H9 (cell line): Measurements from ENCODE around the gene NCOR2. TPM values are rescaled to one million over a fixed set of nuclear protein-coding genes. Genes with fewer than 3 reads are reported as not detected.

Experiments used
- DNase-seq: peaks from one replicate; pipeline ENCODE4 v3.0.0-alpha.2; 2017
- H2AFZ ChIP-seq: one replicate; pipeline ENCODE4 v1.6.1; 2013; ENCODE audit warnings: mild to moderate bottlenecking, low read length, control low read depth, moderate library complexity
- H2AK5ac ChIP-seq: 2 replicates; pipeline ENCODE4 v1.6.1; 2013; ENCODE audit warnings: low read length, control low read depth, mixed read lengths; ENCODE audit not compliant: insufficient read length
- H2BK120ac ChIP-seq: one replicate; pipeline ENCODE4 v1.6.1; 2013; ENCODE audit warnings: low read depth, mild to moderate bottlenecking, low read length, control low read depth, inconsistent platforms; ENCODE audit not compliant: poor library complexity, severe bottlenecking
- H2BK12ac ChIP-seq: 2 replicates; pipeline ENCODE4 v1.6.1; 2013; ENCODE audit warnings: low read length, control low read depth, mixed read lengths, low read depth; ENCODE audit not compliant: insufficient read length
- H2BK15ac ChIP-seq: 2 replicates; pipeline ENCODE4 v1.6.1; 2013; ENCODE audit warnings: low read depth, low read length, control low read depth
- H2BK20ac ChIP-seq: one replicate; pipeline ENCODE4 v1.6.1; 2013; ENCODE audit warnings: low read depth, mild to moderate bottlenecking, low read length, control low read depth, inconsistent platforms; ENCODE audit not compliant: poor library complexity, severe bottlenecking
- H2BK5ac ChIP-seq: 2 replicates; pipeline ENCODE4 v1.6.1; 2013; ENCODE audit warnings: low read length, control low read depth, mixed read lengths; ENCODE audit not compliant: insufficient read length
- H3K14ac ChIP-seq: 2 replicates; pipeline ENCODE4 v1.6.1; 2013; ENCODE audit warnings: low read length, control low read depth; ENCODE audit not compliant: insufficient read depth
- H3K18ac ChIP-seq: 2 replicates; pipeline ENCODE4 v1.6.1; 2013; ENCODE audit warnings: low read depth, mild to moderate bottlenecking, mixed read lengths, low read length, control low read depth; ENCODE audit not compliant: insufficient read length
- H3K23ac ChIP-seq: 2 replicates; pipeline ENCODE4 v1.6.1; 2013; ENCODE audit warnings: low read length, control low read depth, mixed read lengths, low read depth; ENCODE audit not compliant: insufficient read length
- H3K23me2 ChIP-seq: 2 replicates; pipeline ENCODE4 v1.6.1; 2013; ENCODE audit warnings: low read depth, mild to moderate bottlenecking, mixed read lengths, low read length, control low read depth; ENCODE audit not compliant: insufficient read length, poor library complexity, severe bottlenecking
- H3K27ac ChIP-seq: 2 replicates; pipeline ENCODE4 v1.5.1; 2013; ENCODE audit warnings: low read length, control low read depth, mixed read lengths, low read depth; ENCODE audit not compliant: insufficient read length
- H3K27me3 ChIP-seq: 2 replicates; pipeline ENCODE4 v1.6.1; 2013; ENCODE audit warnings: low read length, control low read depth, inconsistent platforms; ENCODE audit not compliant: insufficient read depth
- H3K4ac ChIP-seq: 2 replicates; pipeline ENCODE4 v1.6.1; 2013; ENCODE audit warnings: low read depth, mild to moderate bottlenecking, control low read depth, inconsistent platforms, low read length, moderate library complexity
- H3K4me1 ChIP-seq: 2 replicates; pipeline ENCODE4 v1.6.1; 2013; ENCODE audit warnings: low read length, control low read depth, inconsistent platforms; ENCODE audit not compliant: insufficient read depth
- H3K4me2 ChIP-seq: 2 replicates; pipeline ENCODE4 v1.6.1; 2013; ENCODE audit warnings: low read length, control low read depth, mixed read lengths; ENCODE audit not compliant: insufficient read length, insufficient read depth
- H3K56ac ChIP-seq: 2 replicates; pipeline ENCODE4 v1.6.1; 2013; ENCODE audit warnings: low read depth, mild to moderate bottlenecking, mixed read lengths, low read length, control low read depth; ENCODE audit not compliant: insufficient read length
- H3K79me1 ChIP-seq: 2 replicates; pipeline ENCODE4 v1.6.1; 2013; ENCODE audit warnings: low read depth, mild to moderate bottlenecking, moderate library complexity, low read length, control low read depth, inconsistent platforms; ENCODE audit not compliant: insufficient read depth, poor library complexity, severe bottlenecking
- H3K79me2 ChIP-seq: 2 replicates; pipeline ENCODE4 v1.6.1; 2013; ENCODE audit warnings: low read length, control low read depth, inconsistent platforms; ENCODE audit not compliant: insufficient read depth
- H3K9ac ChIP-seq: 2 replicates; pipeline ENCODE4 v1.6.1; 2013; ENCODE audit warnings: low read length, control low read depth, mixed read lengths; ENCODE audit not compliant: insufficient read length; ENCODE audit errors: extremely low read depth
- H3K9me3 ChIP-seq: one replicate; pipeline ENCODE4 v1.6.1; 2013; ENCODE audit warnings: low read depth, low read length, inconsistent platforms; ENCODE audit not compliant: control insufficient read depth
- H3T11ph ChIP-seq: one replicate; pipeline ENCODE4 v1.6.1; 2013; ENCODE audit warnings: mild to moderate bottlenecking, low read length, control low read depth, inconsistent platforms
- H4K20me1 ChIP-seq: one replicate; pipeline ENCODE4 v1.6.1; 2013; ENCODE audit not compliant: control insufficient read depth, insufficient read length, insufficient read depth
- H4K5ac ChIP-seq: 2 replicates; pipeline ENCODE4 v1.6.1; 2013; ENCODE audit warnings: low read depth, mild to moderate bottlenecking, mixed read lengths, low read length, control low read depth; ENCODE audit not compliant: insufficient read length
- H4K8ac ChIP-seq: replicated peaks from 2 replicates; pipeline ENCODE4 v1.6.1; 2013; ENCODE audit warnings: low read length, control low read depth, mixed read lengths, low read depth; ENCODE audit not compliant: insufficient read length
- H4K91ac ChIP-seq: 2 replicates; pipeline ENCODE4 v1.6.1; 2013; ENCODE audit warnings: low read depth, mild to moderate bottlenecking, moderate library complexity, mixed read lengths, low read length, control low read depth; ENCODE audit not compliant: insufficient read length
- H3K27ac Mint-ChIP-seq, 3 experiments: 2 replicates in 2 of 3; 3 replicates in 1 of 3; pipeline ENCODE4 v1.8.0; 2020 to 2021; ENCODE audit warnings: mixed read lengths in 3 of 3, mild to moderate bottlenecking in 1 of 3, moderate library complexity in 1 of 3
- H3K27me3 Mint-ChIP-seq: 2 replicates; pipeline ENCODE4 v1.8.0; 2021; ENCODE audit warnings: low read depth, mild to moderate bottlenecking, moderate library complexity, mixed read lengths
- H3K36me3 Mint-ChIP-seq, 3 experiments: 2 replicates in 2 of 3; 3 replicates in 1 of 3; pipeline ENCODE4 v1.8.0; 2020 to 2021; ENCODE audit warnings: low read depth in 3 of 3, mixed read lengths in 3 of 3; ENCODE audit not compliant: insufficient read depth in 1 of 3
- H3K4me1 Mint-ChIP-seq, 2 experiments: 2 replicates each; pipeline ENCODE4 v1.8.0; 2020; ENCODE audit warnings: mixed read lengths in 2 of 2
- H3K4me3 Mint-ChIP-seq, 2 experiments: 2 replicates in 1 of 2; 3 replicates in 1 of 2; pipeline ENCODE4 v1.8.0; 2020 to 2021; ENCODE audit warnings: mild to moderate bottlenecking in 2 of 2, mixed read lengths in 2 of 2, moderate library complexity in 1 of 2
- H3K9me3 Mint-ChIP-seq, 2 experiments: 2 replicates in 1 of 2; 3 replicates in 1 of 2; pipeline ENCODE4 v1.8.0; 2020; ENCODE audit warnings: mild to moderate bottlenecking in 2 of 2, mixed read lengths in 2 of 2, moderate library complexity in 1 of 2
- WGBS: extraction: QIAGEN DNeasy Blood & Tissue Kit; methylation state at CpG from one replicate; pipeline ENCODE4 v1.1.7; 2013; ENCODE audit warnings: missing lambda C conversion rate, low lambda C conversion rate, mixed read lengths; ENCODE audit not compliant: insufficient read length; ENCODE audit errors: extremely low coverage; 5-methylcytosine and 5-hydroxymethylcytosine counted together
- total RNA-seq: library from RNA; stranded (reverse); gene quantifications from 2 replicates; pipeline ENCODE4 v1.2.1, GENCODE V29; 2021
- TF ChIP-seq, protein P1 (sequence below): fragments of 200-600 bp; sonication (generic); conservative IDR thresholded peaks from 3 replicates; pipeline ENCODE4 v1.8.0; 2021; ENCODE audit warnings: antibody characterized with exemption, mild to moderate bottlenecking

The NCOR2 gene
- total RNA-seq, 1 experiment from 2014 or later, result 226 TPM

GRCh38 chr12:124577986-124578385 lies 10.6 kb upstream of the NCOR2 start:
- no peak overlapping the region for H2AFZ ChIP-seq
- H3K23ac ChIP-seq, result no peak overlapping the region
- H4K5ac ChIP-seq, result no peak overlapping the region
- no CpG with 5 or more reads among the region's 13 CpGs for WGBS
- H2AK5ac ChIP-seq, result no peak overlapping the region
- H3K9ac ChIP-seq, result no peak overlapping the region
- no peaks in the 10 kb centered on the region for H3K4me1 ChIP-seq
- H3K9me3 Mint-ChIP-seq, result peaks cover 0 to 7% of the 10 kb centered on the region in 2 experiments; a peak in 3 of 5 replicates
- H3K18ac ChIP-seq, result no peak overlapping the region
- no peaks in the 10 kb centered on the region for H3K79me1 ChIP-seq
- no peak overlapping the region for H2BK12ac ChIP-seq
- H3K27me3 Mint-ChIP-seq, result peaks cover 12% of the 10 kb centered on the region; the same call in 1 of the 2 replicates
- H2BK20ac ChIP-seq, result no peak overlapping the region
- H2BK15ac ChIP-seq, result no peak overlapping the region
- TF ChIP-seq, protein P1, sequence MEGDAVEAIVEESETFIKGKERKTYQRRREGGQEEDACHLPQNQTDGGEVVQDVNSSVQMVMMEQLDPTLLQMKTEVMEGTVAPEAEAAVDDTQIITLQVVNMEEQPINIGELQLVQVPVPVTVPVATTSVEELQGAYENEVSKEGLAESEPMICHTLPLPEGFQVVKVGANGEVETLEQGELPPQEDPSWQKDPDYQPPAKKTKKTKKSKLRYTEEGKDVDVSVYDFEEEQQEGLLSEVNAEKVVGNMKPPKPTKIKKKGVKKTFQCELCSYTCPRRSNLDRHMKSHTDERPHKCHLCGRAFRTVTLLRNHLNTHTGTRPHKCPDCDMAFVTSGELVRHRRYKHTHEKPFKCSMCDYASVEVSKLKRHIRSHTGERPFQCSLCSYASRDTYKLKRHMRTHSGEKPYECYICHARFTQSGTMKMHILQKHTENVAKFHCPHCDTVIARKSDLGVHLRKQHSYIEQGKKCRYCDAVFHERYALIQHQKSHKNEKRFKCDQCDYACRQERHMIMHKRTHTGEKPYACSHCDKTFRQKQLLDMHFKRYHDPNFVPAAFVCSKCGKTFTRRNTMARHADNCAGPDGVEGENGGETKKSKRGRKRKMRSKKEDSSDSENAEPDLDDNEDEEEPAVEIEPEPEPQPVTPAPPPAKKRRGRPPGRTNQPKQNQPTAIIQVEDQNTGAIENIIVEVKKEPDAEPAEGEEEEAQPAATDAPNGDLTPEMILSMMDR, result no peak
- H4K8ac ChIP-seq, result no peak overlapping the region
- H3T11ph ChIP-seq, result no peak overlapping the region
- no peak overlapping the region; the same call in 1 of the 2 replicates for H3K14ac ChIP-seq
- H3K27me3 ChIP-seq, result no peaks in the 10 kb centered on the region
- H3K36me3 Mint-ChIP-seq, result peaks cover 3 to 12% (median 9%) of the 10 kb centered on the region in 3 experiments; a peak in 5 of 7 replicates
- H3K4me2 ChIP-seq, result no peak overlapping the region
- no peak overlapping the region for H2BK5ac ChIP-seq
- no peaks in the 10 kb centered on the region for H3K79me2 ChIP-seq
- no peaks in the 10 kb centered on the region for H4K20me1 ChIP-seq
- no peak overlapping the region for H3K4me3 Mint-ChIP-seq
- peaks cover 12 to 21% of the 10 kb centered on the region in 2 experiments for H3K4me1 Mint-ChIP-seq
- H3K4ac ChIP-seq, result no peak overlapping the region
- H3K27ac ChIP-seq, result no peak overlapping the region
- H2BK120ac ChIP-seq, result no peak overlapping the region
- no peak overlapping the region for H3K56ac ChIP-seq
- H4K91ac ChIP-seq, result no peak overlapping the region
- no peaks in the 10 kb centered on the region for H3K23me2 ChIP-seq
- no peak overlapping the region for H3K27ac Mint-ChIP-seq
- no peak for DNase-seq
- no peaks in the 10 kb centered on the region for H3K9me3 ChIP-seq
